Right renal cortex interstitium (tissue), 3 donors: ENCODE data around the gene TUT4. TPM values are rescaled to one million over a fixed set of nuclear protein-coding genes. Genes with fewer than 3 reads are reported as not detected.

Experiments
- DNase-seq, 3 donors: peaks; one replicate each; pipeline ENCODE4 v3.0.0-alpha.2; 2013; ENCODE audit warnings: low read depth in 3 of 3, low spot score in 2 of 3
- polyA plus RNA-seq, 3 donors: library from polyadenylated mRNA; unstranded; fragments of 120-200 nt; gene quantifications; one replicate each; pipeline ENCODE4 v1.2.1, GENCODE V29; 2013; ENCODE audit not compliant: insufficient read length in 3 of 3

TUT4 gene
- polyA plus RNA-seq, 3 donors: 75.6 to 82.4 (median 77.5) TPM

GRCh38 chr1:52479076-52479475 lies 73.8 kb downstream of the TUT4 start:
- no peak for DNase-seq

DNA sequence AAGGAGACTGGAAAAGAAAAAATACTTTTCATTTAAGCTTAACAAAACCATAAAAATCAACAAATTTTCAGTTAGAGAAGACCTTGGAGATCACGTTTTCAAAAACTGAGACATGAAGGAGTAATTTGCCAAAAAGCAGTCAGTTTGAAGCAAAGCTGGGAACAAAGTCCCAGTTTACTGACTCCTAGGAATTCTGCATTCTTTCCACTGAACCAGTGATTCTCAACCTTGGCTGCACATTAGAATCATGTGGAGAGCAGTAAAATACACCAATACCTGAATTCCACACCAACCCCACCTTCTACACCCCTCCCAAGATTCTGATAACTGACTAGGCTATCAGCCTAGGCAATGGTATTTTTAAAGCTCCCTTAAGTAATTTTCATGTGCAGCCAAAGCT lies 75.0 kb downstream of the TUT4 start:
- no peak for DNase-seq

- no peak for DNase-seq
Observed at GRCh38 chr1:52476943-52477342, 75.9 kb downstream of the TUT4 start.

DNA sequence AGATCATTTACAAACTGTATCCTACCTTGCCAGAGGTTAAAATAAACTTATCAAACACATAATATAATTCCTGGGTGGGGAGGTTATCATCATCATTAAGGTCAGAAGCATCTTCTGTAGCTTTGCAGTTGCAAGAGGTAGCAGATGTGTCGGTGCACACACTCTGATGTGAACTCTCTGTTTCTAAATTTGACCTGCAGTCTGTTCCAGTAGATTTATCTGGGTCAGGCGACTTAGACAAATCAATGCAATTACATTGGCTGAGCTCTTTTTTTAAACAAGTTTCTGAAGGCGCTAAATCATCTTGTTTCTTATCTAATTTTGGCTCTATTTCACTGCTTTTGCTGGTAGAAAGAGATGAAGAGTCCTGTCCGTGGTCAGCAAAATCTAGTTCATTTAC lies 78.1 kb downstream of the TUT4 start:
- DNase-seq: no peak

DNA sequence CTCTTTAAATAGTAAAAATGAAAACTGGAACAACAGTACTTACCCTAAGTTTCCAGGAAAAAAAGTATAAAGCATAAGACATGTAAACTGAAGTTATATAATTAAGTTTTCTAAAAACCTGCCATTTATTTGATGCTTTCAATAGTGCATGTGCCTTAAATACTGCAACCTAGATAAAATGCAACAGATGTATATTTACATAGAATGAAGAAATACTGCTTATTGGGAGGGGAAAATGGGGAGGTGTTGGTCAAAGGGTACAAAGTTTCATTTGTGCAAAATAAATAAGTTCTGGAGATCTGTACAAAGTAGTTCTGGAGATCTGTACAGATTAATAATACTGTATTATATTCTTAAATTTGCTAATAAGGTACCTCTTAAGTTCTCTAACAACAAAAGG lies 79.9 kb downstream of the TUT4 start:
- no peak for DNase-seq

GRCh38 chr1:52472384-52472783 lies 80.5 kb downstream of the TUT4 start:
- no peak for DNase-seq

DNA sequence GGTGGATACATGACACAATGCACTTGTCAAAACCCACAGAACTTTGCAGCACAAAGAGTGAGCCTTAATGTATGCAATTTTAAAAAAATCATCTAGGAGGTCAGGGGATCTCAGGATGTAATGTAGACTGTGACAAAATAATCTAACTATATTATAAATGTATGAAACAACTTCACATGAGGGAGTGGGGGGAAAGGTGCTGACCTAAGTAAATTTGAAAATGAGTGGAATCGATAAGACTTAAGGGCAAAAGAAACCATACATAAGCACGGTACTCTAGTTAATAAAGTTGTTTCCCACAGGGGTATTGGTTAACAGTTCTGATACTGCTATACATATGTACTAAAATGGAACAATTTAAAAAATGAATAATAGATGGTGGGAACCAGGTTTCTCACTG lies 83.8 kb downstream of the TUT4 start:
- DNase-seq: no peak

- no peak for DNase-seq
Observed at GRCh38 chr1:52463891-52464290, 89.0 kb downstream of the TUT4 start.

DNA sequence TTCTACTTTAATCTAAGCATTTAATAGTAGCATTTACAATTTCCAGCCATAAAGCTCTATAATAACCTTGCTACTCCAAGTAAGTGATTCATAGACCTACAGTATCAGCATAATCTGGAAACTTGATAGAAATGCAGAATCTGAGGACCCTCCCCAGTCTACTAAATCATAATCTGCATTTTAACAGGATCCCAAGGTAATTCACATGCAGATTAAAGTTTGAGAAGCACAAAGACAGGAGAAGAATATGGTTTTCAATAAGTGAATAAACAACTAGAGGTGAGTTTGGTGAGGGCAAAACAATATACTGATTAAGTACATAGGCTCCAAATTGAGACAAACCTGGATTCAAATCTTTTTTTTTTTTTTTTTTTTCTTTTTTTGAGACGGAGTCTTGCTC lies 91.1 kb downstream of the TUT4 start:
- no peak for DNase-seq

DNA sequence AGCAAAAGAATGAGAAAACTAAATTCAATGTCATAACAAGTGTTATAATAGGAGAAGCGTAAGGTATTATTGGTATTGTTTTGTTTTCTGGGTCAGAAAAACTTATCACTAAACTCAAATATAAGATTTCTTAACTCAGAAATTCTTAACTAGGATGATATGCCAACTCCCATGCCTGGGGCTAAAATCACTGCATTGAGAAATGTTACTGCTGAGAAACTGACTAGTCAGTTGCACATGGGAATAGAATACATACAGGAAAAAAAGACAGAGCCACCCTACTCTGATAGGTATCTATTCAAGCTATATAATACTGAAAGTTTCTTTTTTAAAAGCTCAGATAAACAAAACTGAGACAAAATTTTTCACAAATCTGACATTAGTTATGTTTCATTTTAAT lies 92.2 kb downstream of the TUT4 start:
- no peak for DNase-seq

DNA sequence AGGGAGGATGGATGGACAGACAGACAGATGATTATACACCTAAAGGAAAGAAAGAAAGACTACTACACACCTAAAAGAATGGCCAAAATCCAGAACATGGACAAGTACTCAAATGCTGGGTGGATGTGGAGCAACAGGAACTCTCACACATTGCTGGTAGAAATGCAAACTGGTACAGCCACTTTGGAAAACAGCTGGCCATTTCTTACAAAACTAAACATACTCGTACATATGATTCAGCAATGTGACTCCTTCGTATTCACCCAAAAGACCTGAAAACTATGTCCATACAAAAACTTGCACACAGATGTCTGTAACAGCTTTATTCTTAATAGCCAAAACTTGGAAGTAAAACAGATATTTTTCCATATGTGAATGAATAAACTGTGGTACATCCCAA lies 97.2 kb downstream of the TUT4 start:
- DNase-seq: no peak

GRCh38 chr1:52454779-52455178 lies 98.1 kb downstream of the TUT4 start:
- no peak for DNase-seq

DNA sequence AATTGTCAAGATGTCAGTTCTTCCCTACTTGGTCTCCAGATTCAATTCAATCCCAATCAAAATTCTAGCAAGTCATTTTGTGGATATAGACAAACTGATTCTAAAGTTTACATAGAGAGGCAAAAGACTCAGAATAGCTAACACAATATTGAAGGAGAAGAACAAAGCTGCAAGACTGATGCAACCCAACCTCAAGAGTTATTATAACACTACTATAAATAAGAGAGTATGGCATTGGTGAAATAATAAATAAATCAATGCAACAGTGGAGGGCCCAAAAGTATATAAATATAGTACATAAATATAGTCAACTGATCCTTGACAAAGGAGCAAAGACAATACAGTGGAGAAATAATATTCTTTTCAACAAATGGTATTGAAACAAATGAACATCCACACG lies 98.8 kb downstream of the TUT4 start:
- DNase-seq: no peak

DNA sequence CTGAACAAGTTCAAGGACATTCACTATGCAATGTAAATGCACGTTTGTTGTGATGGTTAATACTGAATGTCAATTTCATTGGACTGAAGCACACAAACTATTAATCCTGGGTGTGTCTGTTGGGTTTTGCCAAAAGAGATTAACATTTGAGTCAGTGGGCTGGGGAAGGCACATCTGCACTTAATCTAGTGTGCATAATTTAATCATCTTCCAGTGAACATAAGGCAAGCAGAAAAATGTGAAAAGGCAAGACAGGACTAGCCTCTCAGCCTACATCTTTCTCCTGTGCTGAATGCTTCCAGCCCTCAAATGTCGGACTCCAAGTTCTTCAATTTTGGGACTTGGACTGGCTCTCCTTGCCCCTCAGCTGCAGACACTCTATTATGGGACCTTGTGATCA lies 108.4 kb downstream of the TUT4 start:
- no peak for DNase-seq

DNA sequence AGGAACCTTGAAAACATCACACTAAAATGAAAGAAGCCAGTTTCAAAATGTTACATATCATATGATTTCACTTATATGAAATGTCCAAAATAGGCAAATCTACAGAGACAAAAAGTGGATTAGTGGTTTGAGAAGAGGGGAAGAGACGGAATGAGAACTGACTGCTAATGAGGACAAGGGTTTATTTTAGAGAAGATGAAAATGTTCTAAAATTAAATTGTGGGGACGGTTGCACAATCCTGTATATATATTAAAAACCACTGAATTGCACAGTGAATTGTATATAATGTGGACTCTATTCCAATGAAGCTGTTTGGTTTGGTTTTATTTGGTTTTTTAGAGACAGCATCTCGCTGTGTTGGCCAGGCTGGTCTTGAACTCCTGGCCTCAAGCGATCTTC lies 112.9 kb downstream of the TUT4 start:
- DNase-seq: no peak

- DNase-seq: no peak
Observed at GRCh38 chr1:52436817-52437216, 116.1 kb downstream of the TUT4 start.

- no peak for DNase-seq
Observed at GRCh38 chr1:52435650-52436049, 117.2 kb downstream of the TUT4 start.

GRCh38 chr1:52435211-52435610 lies 117.7 kb downstream of the TUT4 start:
- DNase-seq: no peak

DNA sequence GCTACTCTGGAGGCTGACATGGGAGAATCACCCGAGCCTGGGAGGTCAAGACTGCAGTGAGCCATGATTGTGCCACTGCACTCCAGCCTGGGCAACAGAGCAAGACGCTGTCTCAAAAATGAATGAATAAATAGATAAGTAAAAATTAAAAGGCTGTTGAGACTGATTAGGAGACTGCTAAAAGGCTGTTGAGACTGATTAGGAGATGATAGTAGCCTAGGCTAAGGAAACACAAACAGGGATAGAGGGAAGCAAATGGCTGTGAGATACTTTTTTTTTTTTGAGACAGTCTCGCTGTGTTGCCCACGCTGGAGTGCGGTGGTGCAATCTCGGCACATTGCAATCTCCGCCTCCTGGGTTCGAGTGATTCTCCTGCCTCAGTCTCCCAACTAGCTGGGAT lies 120.1 kb downstream of the TUT4 start:
- no peak for DNase-seq

DNA sequence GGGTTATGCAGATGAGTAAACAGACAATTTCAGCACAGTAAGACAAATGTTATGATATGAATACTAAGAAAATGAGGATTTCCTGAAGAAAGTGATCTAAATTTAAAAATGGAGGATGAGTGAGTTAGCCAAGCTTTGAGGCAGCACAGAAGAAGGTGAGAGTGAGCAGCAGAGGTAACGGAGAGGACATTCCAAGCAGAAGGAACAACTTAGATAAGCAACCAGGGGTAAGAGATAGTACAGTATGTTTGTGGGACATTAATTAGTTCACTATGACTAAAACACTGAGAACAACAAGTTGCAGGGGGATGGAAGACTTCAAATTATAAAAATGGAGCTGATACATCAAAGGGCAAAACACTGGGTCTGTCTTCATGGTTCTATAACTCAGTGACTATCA lies 125.7 kb downstream of the TUT4 start:
- DNase-seq: no peak

- DNase-seq: no peak
Observed at GRCh38 chr1:52426371-52426770, 126.5 kb downstream of the TUT4 start.

DNA sequence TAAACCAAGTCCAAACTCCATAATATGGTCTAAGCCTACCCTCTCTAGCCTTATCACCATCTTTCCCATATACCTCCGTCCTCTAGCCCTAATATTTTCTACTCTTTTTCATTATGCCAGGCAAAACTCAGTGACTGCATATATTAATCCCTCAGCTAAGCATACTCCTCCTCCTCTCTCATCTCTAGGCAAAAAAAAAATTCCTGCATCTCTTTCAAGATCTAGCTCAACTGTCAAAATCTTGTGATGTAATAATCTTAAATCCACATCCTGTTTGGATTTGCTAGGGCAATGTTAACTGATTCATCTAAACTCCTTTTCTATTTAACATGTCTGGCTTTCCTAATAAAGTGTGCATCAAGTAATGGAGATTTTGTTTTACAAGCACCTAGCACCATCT lies 128.1 kb downstream of the TUT4 start:
- no peak for DNase-seq

- no peak for DNase-seq
Observed at GRCh38 chr1:52424231-52424636, 128.7 kb downstream of the TUT4 start.

DNA sequence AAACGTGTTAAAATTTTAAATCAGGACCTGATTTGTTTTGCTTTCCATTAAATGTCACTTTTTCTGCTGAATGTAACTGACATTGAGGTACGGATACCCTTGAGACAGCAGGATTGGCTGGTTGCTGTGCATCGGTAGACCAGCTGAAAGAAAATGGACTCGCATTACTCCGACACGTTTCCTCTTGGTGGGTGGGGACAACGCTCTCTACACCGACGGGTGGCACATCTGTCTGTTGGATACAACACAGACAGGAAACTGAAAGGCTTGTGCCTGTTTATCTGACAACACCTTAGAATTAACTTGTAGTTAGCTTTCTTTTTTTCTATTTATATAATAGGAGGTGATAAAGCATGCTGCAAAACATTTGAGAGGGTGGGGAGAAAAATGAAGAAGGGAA lies 129.1 kb downstream of the TUT4 start:
- DNase-seq: no peak
